Measurements from ENCODE around the gene LIMA1.
"Not testable (repeated sequence)": the region's sequence is repeated elsewhere in the genome, so short reads cannot be mapped to it uniquely, and the experiment has no call there.

LIMA1 gene

GRCh38 chr12:50246873-50247612 lies 36.3 kb downstream of the LIMA1 start:
- no peak for DNase-seq

GRCh38 chr12:50246197-50246865 lies 37.0 kb downstream of the LIMA1 start:
- DNase-seq: no peak

DNA sequence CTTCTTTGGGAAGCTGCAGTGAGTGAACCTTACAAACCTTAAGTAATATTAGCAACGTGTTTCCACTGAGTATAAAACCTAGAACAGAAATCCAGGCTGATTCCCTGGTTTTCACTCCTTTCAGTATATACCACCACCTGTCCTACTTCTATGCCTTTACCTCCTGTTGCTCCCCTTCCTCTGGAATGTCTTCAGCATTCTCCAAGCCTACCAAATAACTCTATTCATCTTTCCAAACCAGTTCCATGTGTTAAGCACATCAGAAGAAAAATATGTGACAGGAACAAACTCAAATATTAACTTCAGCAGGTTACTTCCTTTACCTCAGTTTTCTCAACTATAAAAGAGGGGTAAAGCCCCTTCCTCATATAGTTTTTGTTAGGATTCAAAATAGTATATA lies 39.8 kb downstream of the LIMA1 start:
- no peak for DNase-seq

GRCh38 chr12:50242751-50243191 lies 40.5 kb downstream of the LIMA1 start:
- DNase-seq: no peak

DNA sequence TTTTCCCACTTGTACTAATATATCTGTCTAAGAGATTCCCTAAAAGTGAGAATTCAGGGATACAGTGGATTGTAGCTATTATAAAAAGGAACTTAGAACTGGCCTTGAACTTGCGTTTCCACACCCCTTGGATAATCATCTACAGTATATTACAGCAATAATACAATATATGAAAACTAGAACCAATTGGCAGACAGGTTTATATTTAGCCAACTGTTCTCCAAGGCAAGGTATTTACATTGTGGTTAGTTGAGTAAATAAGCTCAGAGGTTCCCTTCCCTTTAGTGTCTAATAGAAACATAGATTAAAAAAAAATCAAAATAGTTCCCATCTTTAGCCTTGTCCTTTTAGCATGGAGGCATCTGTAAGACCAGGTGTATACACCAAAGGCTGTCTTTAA lies 42.1 kb downstream of the LIMA1 start:
- DNase-seq: no peak

- no peak for DNase-seq
Observed at GRCh38 chr12:50240792-50241114, 42.6 kb downstream of the LIMA1 start.

DNA sequence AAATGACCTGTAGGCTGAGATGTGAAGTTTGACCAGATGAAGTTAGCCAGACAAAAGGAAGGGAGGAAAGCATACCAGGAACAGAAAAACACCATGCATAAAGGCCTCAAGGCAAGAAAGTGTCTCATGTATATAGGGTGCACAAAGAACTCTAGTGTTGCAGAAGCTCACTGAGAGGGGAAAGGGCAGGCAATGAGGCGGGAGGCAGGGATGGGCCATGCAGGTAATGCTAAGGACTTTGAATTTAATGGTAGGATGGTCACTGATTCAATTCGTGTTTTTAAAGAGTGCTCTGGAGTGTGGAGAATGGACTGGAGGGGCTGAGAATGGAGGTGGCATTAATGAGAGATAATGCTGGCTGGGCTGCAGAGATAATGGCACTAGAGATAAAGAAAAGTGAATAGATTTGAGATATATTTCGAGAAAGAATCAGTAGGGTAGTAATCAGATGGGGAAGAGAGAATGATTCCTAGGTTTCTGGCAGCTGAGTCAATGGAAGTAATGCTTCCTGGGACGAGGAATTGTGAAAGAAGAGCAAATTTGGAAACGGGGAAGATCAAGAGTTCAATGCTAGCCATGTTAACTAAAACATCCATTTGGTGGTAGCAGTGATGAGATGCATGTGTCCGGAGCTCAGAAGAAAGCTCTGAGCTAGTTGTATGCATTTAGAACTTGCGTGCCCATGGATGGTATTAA lies 43.1 kb downstream of the LIMA1 start:
- DNase-seq: no peak

DNA sequence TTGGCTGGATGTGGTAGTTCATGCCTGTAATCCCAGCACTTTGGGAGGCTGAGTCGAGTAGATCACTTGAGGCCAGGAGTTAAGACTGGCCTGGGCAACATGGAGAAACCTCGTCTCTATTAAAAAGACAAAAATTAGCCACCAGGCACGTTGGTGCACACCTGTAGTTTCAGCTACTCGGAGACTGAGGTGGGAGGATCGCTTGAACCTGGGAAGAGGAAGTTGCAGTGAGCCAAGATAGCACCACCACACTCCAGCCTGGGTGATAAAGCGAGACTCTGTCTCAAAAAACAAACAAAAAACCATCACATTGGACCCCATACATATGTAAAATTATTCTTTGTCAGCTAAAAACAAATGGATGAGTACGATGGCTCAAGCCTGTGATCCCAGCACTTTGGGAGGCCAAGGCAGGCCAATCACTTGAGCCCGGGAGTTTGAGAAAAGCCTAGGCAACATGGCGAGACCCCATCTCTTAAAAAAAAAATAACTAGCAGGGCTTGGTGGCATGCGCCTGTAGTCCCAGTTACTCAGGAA lies 43.9 kb downstream of the LIMA1 start:
- no peak for DNase-seq

DNA sequence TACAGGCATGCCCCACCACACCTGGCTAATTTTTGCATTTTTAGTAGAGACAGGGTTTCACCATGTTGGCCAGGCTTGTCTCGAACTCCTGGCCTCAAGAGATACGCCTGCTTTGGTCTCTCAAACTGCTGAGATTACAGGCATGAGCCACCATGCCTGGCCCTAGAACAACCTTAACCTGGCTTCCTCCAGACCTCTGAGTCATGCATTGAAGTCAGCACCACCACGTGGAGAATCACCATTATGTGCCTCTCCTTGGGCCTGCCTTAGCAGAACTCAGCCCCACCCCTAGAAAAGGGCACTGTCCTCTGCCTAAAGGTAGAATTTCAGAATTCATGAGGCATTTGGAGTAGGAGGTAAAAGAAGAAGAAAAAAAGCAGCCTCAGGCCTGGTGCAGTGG lies 49.0 kb downstream of the LIMA1 start:
- no peak for DNase-seq

DNA sequence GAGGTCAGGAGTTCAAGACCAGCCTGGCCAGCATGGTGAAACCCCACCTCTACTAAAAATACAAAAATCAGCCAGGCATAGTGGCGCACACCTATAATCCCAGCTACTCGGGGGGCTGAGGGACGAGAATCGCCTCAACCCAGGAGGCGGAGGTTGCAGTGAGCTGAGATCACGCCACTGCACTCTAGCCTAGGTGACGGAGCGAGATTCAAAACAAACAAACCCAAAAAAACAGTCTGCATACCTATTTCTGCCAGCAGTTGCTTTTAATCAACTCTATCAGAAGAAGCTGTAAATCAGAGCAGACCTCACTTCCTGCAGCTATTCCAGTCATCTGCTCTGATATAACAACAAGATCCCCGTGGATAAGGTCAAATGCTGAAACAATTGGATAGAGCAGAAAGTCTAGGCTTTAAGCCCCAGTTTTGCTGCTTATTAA lies 50.5 kb downstream of the LIMA1 start:
- no peak for DNase-seq

DNA sequence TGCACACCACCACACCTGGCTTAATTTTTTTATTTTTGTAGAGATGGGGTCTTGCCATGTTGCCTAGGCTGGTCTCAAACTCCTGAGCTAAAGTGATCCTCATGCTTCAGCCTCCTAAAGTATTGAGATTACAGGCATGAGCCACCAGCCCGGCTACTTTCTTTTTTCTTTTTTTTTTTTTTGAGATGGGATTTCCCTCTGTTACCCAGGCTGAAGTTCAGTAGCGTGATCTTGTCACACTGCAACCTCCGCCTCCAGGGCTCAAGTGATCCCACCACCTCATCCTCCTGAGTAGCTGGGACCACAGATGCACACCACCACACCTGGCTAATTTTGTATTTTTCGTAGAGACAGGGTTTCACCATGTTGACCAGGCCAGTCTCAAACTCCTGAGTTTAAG lies 51.1 kb downstream of the LIMA1 start:
- no peak for DNase-seq

DNA sequence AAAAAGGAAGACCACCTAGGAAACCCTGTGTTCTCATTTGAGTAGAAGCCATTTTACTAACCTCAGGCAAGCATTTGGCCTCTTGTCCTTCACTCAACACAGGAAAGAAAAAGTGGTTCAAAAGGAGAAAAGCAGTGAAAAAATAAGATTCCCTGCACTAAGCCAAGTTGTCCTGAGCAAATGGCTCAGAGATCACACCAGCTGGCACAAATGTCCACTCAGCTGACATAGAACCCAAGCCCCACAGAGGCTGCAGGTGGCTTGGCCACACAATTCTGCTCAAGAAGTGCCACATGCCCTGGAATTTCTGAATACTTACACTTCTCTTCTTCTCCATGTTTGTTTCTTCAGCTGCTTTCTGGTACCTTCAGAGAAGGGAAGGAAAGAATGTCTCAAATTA lies 52.0 kb downstream of the LIMA1 start:
- DNase-seq: no peak

- DNase-seq: no peak
Observed at GRCh38 chr12:50230217-50230616, 53.1 kb downstream of the LIMA1 start.

DNA sequence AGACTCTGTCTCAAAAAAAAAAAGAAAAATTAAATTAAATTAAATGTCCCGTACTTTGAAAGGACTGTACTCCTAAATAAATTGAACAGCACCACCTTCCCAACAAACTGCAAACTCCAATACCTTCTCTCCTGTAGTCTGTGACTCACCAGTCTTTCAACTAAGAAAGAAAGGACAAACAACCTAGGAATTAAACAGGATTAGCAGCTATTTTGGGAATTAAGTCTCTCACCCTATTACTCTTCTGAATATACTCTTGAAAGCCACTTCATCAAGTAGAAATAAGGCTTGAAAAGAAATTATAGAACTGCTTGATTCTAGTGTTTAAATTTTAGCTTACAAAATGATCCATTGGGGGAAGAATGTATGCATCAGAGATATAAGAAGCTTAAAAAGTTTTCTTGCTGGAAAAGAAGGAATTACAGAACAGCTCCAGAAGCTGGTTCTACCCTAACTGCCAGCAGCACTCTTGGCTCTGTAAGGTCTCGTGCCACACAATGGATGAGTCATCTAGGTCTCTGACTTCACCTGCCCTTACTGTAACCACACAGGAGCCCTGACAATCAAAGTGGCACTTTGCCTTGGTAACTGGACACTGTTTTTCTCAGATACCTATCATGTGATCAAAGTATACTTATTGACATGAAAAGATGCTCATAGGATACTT lies 59.2 kb downstream of the LIMA1 start:
- DNase-seq: peak; percentile 9

GRCh38 chr12:50222275-50222783 lies 61.0 kb downstream of the LIMA1 start:
- peak; percentile 5 for DNase-seq

- DNase-seq: no peak
Observed at GRCh38 chr12:50221228-50222008, 61.9 kb downstream of the LIMA1 start.

DNA sequence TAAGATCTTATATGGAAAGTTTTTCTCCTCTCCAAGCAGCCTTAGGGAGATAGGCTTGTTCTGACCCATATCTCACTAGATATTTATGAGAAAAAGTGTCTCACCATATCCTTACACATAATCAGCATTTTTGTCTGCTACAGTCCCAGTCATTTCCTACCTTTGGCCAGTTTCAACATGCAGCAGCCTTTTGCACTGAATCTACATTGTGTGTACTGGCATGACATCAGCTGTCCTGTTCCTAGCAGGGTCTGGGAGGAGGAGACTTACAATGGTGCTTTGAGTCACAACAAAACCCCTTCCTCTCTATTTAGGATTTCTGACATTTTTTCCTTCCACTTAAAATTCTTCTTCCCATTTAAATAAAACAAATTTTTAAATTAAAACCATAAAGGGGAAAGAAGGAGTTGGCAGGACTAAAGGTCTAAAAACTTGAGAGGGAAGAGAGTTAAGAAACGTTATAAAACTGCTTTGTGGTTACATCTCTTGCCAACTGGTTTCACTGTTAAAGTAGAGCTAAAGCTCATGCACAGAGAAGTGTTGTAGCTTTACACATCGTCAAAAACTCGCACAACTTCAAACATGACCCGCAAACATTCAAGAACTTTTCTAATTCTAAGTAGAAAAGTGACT lies 62.8 kb downstream of the LIMA1 start:
- DNase-seq: no peak

GRCh38 chr12:50219544-50219943 lies 63.8 kb downstream of the LIMA1 start:
- DNase-seq: no peak

- DNase-seq: not testable (repeated sequence)
Observed at GRCh38 chr12:50219001-50219400, 64.3 kb downstream of the LIMA1 start.

DNA sequence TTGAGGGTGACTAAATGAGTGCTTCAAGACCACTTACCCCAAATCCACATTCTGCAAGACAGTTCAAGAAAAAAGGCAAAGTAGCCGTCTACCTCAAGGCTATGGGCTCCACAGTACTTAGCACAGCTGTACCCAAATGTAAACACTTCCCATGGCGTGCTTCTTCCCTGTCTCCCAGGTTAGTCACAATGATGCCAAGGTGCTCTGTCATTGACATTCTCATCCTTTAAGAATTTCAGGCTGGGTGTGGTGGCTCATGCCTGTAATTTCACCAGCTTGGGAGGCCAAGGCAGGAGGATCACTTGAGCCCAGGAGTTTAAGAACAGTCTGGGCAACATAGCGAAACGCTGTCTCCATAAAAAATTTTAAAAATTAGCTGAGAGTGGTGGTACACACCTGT lies 64.9 kb downstream of the LIMA1 start:
- DNase-seq: no peak

GRCh38 chr12:50217202-50217601 lies 66.1 kb downstream of the LIMA1 start:
- no peak for DNase-seq

DNA sequence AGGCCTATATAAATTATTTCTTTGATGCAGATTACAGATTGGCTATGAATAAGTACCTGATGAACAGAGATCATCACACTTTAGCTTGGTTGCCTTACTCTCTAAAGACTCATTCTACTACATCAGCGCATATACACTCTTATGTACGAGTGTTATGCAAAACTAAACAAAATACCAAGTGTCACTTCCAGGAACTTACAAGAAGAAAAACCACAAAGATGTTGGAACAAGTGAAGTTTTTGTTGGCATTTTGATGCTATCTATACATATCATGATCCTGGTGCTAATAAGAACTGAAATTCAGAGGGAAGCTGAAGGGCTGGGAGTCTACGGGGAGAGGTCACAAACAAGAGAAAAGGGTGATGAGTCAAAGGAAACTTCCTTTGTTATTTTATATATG lies 68.3 kb downstream of the LIMA1 start:
- no peak for DNase-seq

Data from activated effector memory CD4-positive, alpha-beta T cell treated with Interleukin-2 at 50 U/mL for 16 hours (primary cell).